ENCODE results near the gene MCF2L. TPM values are rescaled to one million over a fixed set of nuclear protein-coding genes. Genes with fewer than 3 reads are reported as not detected.

Gene MCF2L
- total and polyA plus RNA-seq, 4 donors = 21.0 to 78.7 (median 35.9) TPM

- H3K4me1 ChIP-seq (ENCODE audit: control insufficient read depth in 5 of 5, insufficient read depth in 5 of 5, low read length in 5 of 5) = peaks cover 0 to 3% (median 0%) of the 10 kb centered on the region in 5 donors
- 88 to 90% methylated on average over 36 of the region's 36 CpGs for WGBS, 2 donors
- H3K9me3 ChIP-seq (ENCODE audit: control insufficient read depth in 4 of 4, insufficient read depth in 3 of 4, low read length in 3 of 4) = no peaks in the 10 kb centered on the region
- no peak overlapping the region for H3K9ac ChIP-seq (ENCODE audit: insufficient read depth in 1 of 2, low read length in 2 of 2)
- no peak overlapping the region for H3K27ac ChIP-seq (ENCODE audit: low read depth in 1 of 2, low read length in 1 of 2)
- H3K4me3 ChIP-seq = no peak overlapping the region
- ATAC-seq (ENCODE audit: insufficient read depth, low FRiP score) (no peak), DNase-seq (no peak)
- no peaks in the 10 kb centered on the region for H3K27me3 ChIP-seq (ENCODE audit: control insufficient read depth in 3 of 3, insufficient read depth in 3 of 3, low read length in 2 of 3)
- peaks cover 0 to 16% (median 4%) of the 10 kb centered on the region in 4 donors for H3K36me3 ChIP-seq (ENCODE audit: control insufficient read depth in 4 of 4, insufficient read depth in 4 of 4, low read length in 4 of 4)
- TF ChIP-seq CTCF (IDR thresholded peaks at IDR 0.05; ENCODE audit: control extremely low read depth, extremely low read depth) = no peak
These were observed 120.8 kb downstream of the MCF2L start for GRCh38 chr13:113089693-113090414.

GRCh38 chr13:113090415-113090770, 121.4 kb downstream of the MCF2L start:
- H3K27ac ChIP-seq (ENCODE audit: low read depth in 1 of 2, low read length in 1 of 2) = no peak overlapping the region
- no peaks in the 10 kb centered on the region for H3K9me3 ChIP-seq (ENCODE audit: control insufficient read depth in 4 of 4, insufficient read depth in 3 of 4, low read length in 3 of 4)
- no peak for ATAC-seq (ENCODE audit: insufficient read depth, low FRiP score)
- no peak for TF ChIP-seq CTCF (IDR thresholded peaks at IDR 0.05; ENCODE audit: control extremely low read depth, extremely low read depth)
- H3K4me3 ChIP-seq = no peak overlapping the region
- peaks cover 0 to 3% (median 0%) of the 10 kb centered on the region in 5 donors for H3K4me1 ChIP-seq (ENCODE audit: control insufficient read depth in 5 of 5, insufficient read depth in 5 of 5, low read length in 5 of 5)
- H3K27me3 ChIP-seq (ENCODE audit: control insufficient read depth in 3 of 3, insufficient read depth in 3 of 3, low read length in 2 of 3) = no peaks in the 10 kb centered on the region
- DNase-seq = no peak
- peaks cover 0 to 16% (median 4%) of the 10 kb centered on the region in 4 donors for H3K36me3 ChIP-seq (ENCODE audit: control insufficient read depth in 4 of 4, insufficient read depth in 4 of 4, low read length in 4 of 4)
- WGBS, 2 donors = 88 to 94% methylated on average over 13 of the region's 13 CpGs
- H3K9ac ChIP-seq (ENCODE audit: insufficient read depth in 1 of 2, low read length in 2 of 2) = no peak overlapping the region

GRCh38 chr13:113090806-113091205, 121.8 kb downstream of the MCF2L start:
- H3K4me3 ChIP-seq = no peak overlapping the region
- peaks cover 0 to 16% (median 4%) of the 10 kb centered on the region in 4 donors for H3K36me3 ChIP-seq (ENCODE audit: control insufficient read depth in 4 of 4, insufficient read depth in 4 of 4, low read length in 4 of 4)
- DNase-seq (no peak), ATAC-seq (ENCODE audit: insufficient read depth, low FRiP score) (no peak)
- H3K4me1 ChIP-seq (ENCODE audit: control insufficient read depth in 5 of 5, insufficient read depth in 5 of 5, low read length in 5 of 5) = peaks cover 0 to 3% (median 0%) of the 10 kb centered on the region in 5 donors
- no peak overlapping the region for H3K9ac ChIP-seq (ENCODE audit: insufficient read depth in 1 of 2, low read length in 2 of 2)
- no peak overlapping the region for H3K27ac ChIP-seq (ENCODE audit: low read depth in 1 of 2, low read length in 1 of 2)
- no peak for TF ChIP-seq CTCF (IDR thresholded peaks at IDR 0.05; ENCODE audit: control extremely low read depth, extremely low read depth)
- no peaks in the 10 kb centered on the region for H3K9me3 ChIP-seq (ENCODE audit: control insufficient read depth in 4 of 4, insufficient read depth in 3 of 4, low read length in 3 of 4)
- no peaks in the 10 kb centered on the region for H3K27me3 ChIP-seq (ENCODE audit: control insufficient read depth in 3 of 3, insufficient read depth in 3 of 3, low read length in 2 of 3)
- 93 to 94% methylated on average over 24 of the region's 24 CpGs for WGBS, 2 donors

Measured in lung (tissue), 12 donors.